B cell (primary cell): ENCODE data around the gene MAB21L4. TPM values are rescaled to one million over a fixed set of nuclear protein-coding genes. Genes with fewer than 3 reads are reported as not detected.

Experiments used
- ATAC-seq: fragments of 200-7000 bp; cut with Tn5 transposase; one replicate; pipeline ENCODE4 v1.10.0; 2021; ENCODE audit warnings: low read depth, mild to moderate bottlenecking, moderate number of reproducible peaks, moderate library complexity
- CTCF ChIA-PET: fragments of 350-600 bp; sonication (Branson Sonifier 250); formaldehyde crosslinking; loops from one replicate; lab custom pipeline; 2021; ENCODE audit warnings: antibody characterized with exemption, inconsistent platforms; lab: Charles Lee
- POLR2A ChIA-PET: fragments of 350-600 bp; sonication (Branson Sonifier 250); formaldehyde crosslinking; loops from one replicate; lab custom pipeline; 2021; ENCODE audit warnings: antibody characterized with exemption; lab: Charles Lee
- DNase-seq: peaks from one replicate; pipeline ENCODE4 v3.0.0; 2013
- H2AFZ ChIP-seq: 2 replicates; pipeline ENCODE4 v1.6.1; 2012; ENCODE audit warnings: mild to moderate bottlenecking, low read depth, low read length; ENCODE audit not compliant: insufficient read depth, poor library complexity, severe bottlenecking
- H3K27ac ChIP-seq, 2 donors: 1 replicate in 1 of 2; 2 replicates in 1 of 2; pipeline ENCODE4 v1.5.1; 2012 to 2013; ENCODE audit warnings: low read length in 2 of 2, mild to moderate bottlenecking in 2 of 2, moderate library complexity in 1 of 2
- H3K27me3 ChIP-seq, 4 experiments: fragments of 200-600 bp in 1 of 4; sonication (generic) in 1 of 4; replicated peaks in 1 of 4; 1 replicate in 2 of 4; 2 replicates in 2 of 4; pipeline versions ENCODE4 v1.6.1 to v1.7.0; 2013 to 2016; ENCODE audit warnings: low read length in 3 of 4, mild to moderate bottlenecking in 2 of 4, mixed read lengths in 1 of 4, moderate library complexity in 1 of 4; ENCODE audit not compliant: insufficient read depth in 4 of 4, control insufficient read depth in 3 of 4; ENCODE audit errors: control extremely low read depth in 1 of 4
- H3K36me3 ChIP-seq, 2 experiments: replicated peaks in 1 of 2; 1 replicate in 1 of 2; 2 replicates in 1 of 2; pipeline versions ENCODE4 v1.6.1 to v1.7.1; 2013; ENCODE audit warnings: low read length in 1 of 2; ENCODE audit not compliant: insufficient read depth in 2 of 2, control insufficient read depth in 1 of 2; ENCODE audit errors: control extremely low read depth in 1 of 2, extremely low read depth in 1 of 2
- H3K4me1 ChIP-seq, 2 donors: fragments of 200-600 bp in 1 of 2; sonication (generic) in 1 of 2; 1 replicate in 1 of 2; 2 replicates in 1 of 2; pipeline versions ENCODE4 v1.5.1 to v1.6.1; 2013 to 2017; ENCODE audit warnings: low read length in 2 of 2; ENCODE audit not compliant: control insufficient read depth in 2 of 2, insufficient read depth in 2 of 2
- H3K4me2 ChIP-seq: replicated peaks from 2 replicates; pipeline ENCODE3; 2012; ENCODE audit warnings: mild to moderate bottlenecking, low read depth, low read length; ENCODE audit not compliant: poor library complexity, severe bottlenecking
- H3K4me3 ChIP-seq, 5 experiments: fragments of 200-600 bp in 1 of 5; sonication (generic) in 1 of 5; 1 replicate in 3 of 5; 2 replicates in 2 of 5; pipeline versions ENCODE4 v1.5.1 to v1.7.0; 2011 to 2016; ENCODE audit warnings: low read length in 4 of 5, mild to moderate bottlenecking in 4 of 5, low read depth in 2 of 5, control low read depth in 1 of 5, moderate library complexity in 1 of 5; ENCODE audit not compliant: insufficient read depth in 1 of 5; ENCODE audit errors: control extremely low read depth in 1 of 5, extremely low read depth in 1 of 5
- H3K79me2 ChIP-seq: fragments of 200-600 bp; sonication (generic); one replicate; pipeline ENCODE4 v1.6.0; 2016; ENCODE audit warnings: low read length; ENCODE audit not compliant: control insufficient read depth, insufficient read depth
- H3K9ac ChIP-seq: fragments of 200-600 bp; sonication (generic); 2 replicates; pipeline ENCODE4 v1.6.1; 2017; ENCODE audit warnings: mild to moderate bottlenecking, low read length, moderate library complexity
- H3K9me3 ChIP-seq, 3 donors: one replicate each; pipeline versions ENCODE4 v1.6.1 to v1.7.1; 2013; ENCODE audit warnings: low read length in 2 of 3; ENCODE audit not compliant: control insufficient read depth in 2 of 3, insufficient read depth in 1 of 3; ENCODE audit errors: control extremely low read depth in 1 of 3
- H4K20me1 ChIP-seq: 2 replicates; pipeline ENCODE4 v1.6.0; 2012; ENCODE audit warnings: mild to moderate bottlenecking, low read length; ENCODE audit not compliant: insufficient read depth, control insufficient read depth, poor library complexity, severe bottlenecking
- H3K27ac Mint-ChIP-seq: one replicate; pipeline ENCODE4 v1.8.0; 2021; ENCODE audit warnings: mixed read lengths
- H3K27me3 Mint-ChIP-seq: one replicate; pipeline ENCODE4 v1.8.0; 2021; ENCODE audit warnings: mixed read lengths
- H3K4me1 Mint-ChIP-seq: one replicate; pipeline ENCODE4 v1.8.0; 2021; ENCODE audit warnings: mixed read lengths
- H3K4me3 Mint-ChIP-seq: one replicate; pipeline ENCODE4 v1.8.0; 2021; ENCODE audit warnings: mixed read lengths
- H3K9me3 Mint-ChIP-seq: one replicate; pipeline ENCODE4 v1.8.0; 2022; ENCODE audit warnings: mixed read lengths; ENCODE audit not compliant: insufficient read depth
- CTCF ChIP-seq: fragments of 200-600 bp; IDR thresholded peaks from one replicate; pipeline ENCODE4 v1.8.0; 2022; ENCODE audit warnings: antibody characterized with exemption, mild to moderate bottlenecking
- EZH2 ChIP-seq: IDR thresholded peaks from 2 replicates; pipeline ENCODE4 v1.6.1; 2012; ENCODE audit warnings: borderline replicate concordance, low read depth, mild to moderate bottlenecking, moderate library complexity, low read length; ENCODE audit not compliant: insufficient read depth, poor library complexity, severe bottlenecking
- WGBS: methylation state at CpG from one replicate; pipeline ENCODE4 v1.1.5; 2013; ENCODE audit warnings: missing lambda C conversion rate; ENCODE audit not compliant: insufficient coverage; 5-methylcytosine and 5-hydroxymethylcytosine counted together
- intact Hi-C: fragments of 100-400 bp; cut with micrococcal nuclease; formaldehyde crosslinking; loops from one replicate; pipeline ENCODE4 v1.10.0; 2022
- polyA plus RNA-seq: library from polyadenylated mRNA; depleted of rRNA; stranded (reverse); fragments of >200 nt; gene quantifications from 2 replicates; pipeline ENCODE4 v1.2.3, GENCODE V29; 2012
- total RNA-seq, 2 donors: library from RNA; stranded (reverse); fragments of 120-200 nt in 1 of 2; gene quantifications; 1 replicate in 1 of 2; 2 replicates in 1 of 2; pipeline versions ENCODE4 v1.2.3 to v1.2.4, GENCODE V29; 2013 to 2022

Gene MAB21L4
- total and polyA plus RNA-seq, 2 donors (not counting 1 experiment from before 2014, with no cell fraction given) = not detected

DNA sequence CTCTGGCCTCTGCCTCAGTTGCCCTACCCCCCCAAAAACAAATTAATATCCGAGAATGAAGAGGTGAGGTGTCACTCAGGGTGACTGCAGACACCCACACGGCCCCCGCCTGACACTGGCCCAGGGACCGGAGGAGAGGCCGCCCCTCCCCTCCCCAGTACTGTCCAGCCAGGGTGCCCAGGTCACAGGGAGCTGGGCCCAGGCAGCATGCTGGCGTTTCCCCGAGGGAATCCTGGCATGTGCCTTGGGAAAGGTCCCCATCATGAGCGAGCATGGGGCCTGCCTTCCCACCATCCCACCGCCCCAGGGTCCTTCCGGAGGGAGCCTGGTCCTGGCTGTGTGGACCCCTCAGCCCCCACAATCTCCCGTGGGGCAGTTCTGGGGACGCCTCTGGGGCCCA, 3.0 kb downstream of the MAB21L4 start:
- Histone ChIP-seq H2AFZ (no peak overlapping the region), H3K4me1 (peaks cover 0 to 8% of the 10 kb centered on the region in 2 donors), H3K9me3 (no peaks in the 10 kb centered on the region), H3K4me2 (no peak overlapping the region), H4K20me1 (no peaks in the 10 kb centered on the region), H3K9ac (no peak overlapping the region), H3K79me2 (no peaks in the 10 kb centered on the region), H3K4me3 (no peak overlapping the region), H3K27me3 (no peaks in the 10 kb centered on the region), H3K27ac (no peak overlapping the region), H3K36me3 (no peaks in the 10 kb centered on the region)
- ATAC-seq (no peak), DNase-seq (no peak)
- no peak for TF ChIP-seq CTCF
- intact Hi-C loops = no loop called here
- ChIA-PET POLR2A (no interaction called here), CTCF (no interaction called here)
- no peaks in the 10 kb centered on the region for H3K9me3 Mint-ChIP-seq
- H3K27me3 Mint-ChIP-seq = no peaks in the 10 kb centered on the region
- H3K4me3 Mint-ChIP-seq = no peak overlapping the region
- 87% methylated on average over 12 of the region's 12 CpGs for WGBS
- no peaks in the 10 kb centered on the region for H3K4me1 Mint-ChIP-seq
- no peak overlapping the region for H3K27ac Mint-ChIP-seq

DNA sequence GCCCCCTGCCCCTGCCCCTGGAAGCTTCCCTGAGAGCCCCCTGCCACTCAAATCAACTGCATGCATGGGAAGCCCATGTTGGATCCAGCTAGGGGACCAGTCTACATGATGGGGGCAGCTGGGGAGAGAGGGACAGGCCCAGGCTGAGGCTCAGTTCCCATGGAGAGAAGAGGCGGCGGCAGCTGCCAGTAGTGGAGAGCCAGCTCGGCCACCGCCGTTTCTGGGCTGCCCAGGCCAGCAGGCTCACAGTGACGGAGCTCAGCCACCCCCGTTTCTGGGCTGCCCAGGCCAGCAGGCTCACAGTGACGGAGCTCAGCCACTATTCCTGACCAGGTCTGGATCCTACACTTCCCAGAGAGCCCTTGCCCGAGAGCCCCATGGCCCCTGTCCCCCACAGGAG, 3.6 kb downstream of the MAB21L4 start:
- Histone ChIP-seq H4K20me1 (no peaks in the 10 kb centered on the region), H3K9ac (no peak overlapping the region), H3K27me3 (no peaks in the 10 kb centered on the region), H3K4me1 (peaks cover 0 to 8% of the 10 kb centered on the region in 2 donors), H3K79me2 (no peaks in the 10 kb centered on the region), H2AFZ (no peak overlapping the region), H3K4me2 (no peak overlapping the region), H3K27ac (no peak overlapping the region), H3K36me3 (no peaks in the 10 kb centered on the region), H3K9me3 (no peaks in the 10 kb centered on the region), H3K4me3 (no peak overlapping the region)
- ATAC-seq (no peak), DNase-seq (no peak)
- POLR2A ChIA-PET = no interaction called here
- no peaks in the 10 kb centered on the region for H3K27me3 Mint-ChIP-seq
- WGBS = 91% methylated on average over 9 of the region's 9 CpGs
- H3K4me1 Mint-ChIP-seq = no peaks in the 10 kb centered on the region
- no peak for TF ChIP-seq EZH2
- TF ChIP-seq CTCF = no peak
- no peak overlapping the region for H3K4me3 Mint-ChIP-seq
- no peak overlapping the region for H3K27ac Mint-ChIP-seq
- intact Hi-C loops = no loop called here
- no peaks in the 10 kb centered on the region for H3K9me3 Mint-ChIP-seq
- CTCF ChIA-PET = no interaction called here
